Measurements from ENCODE around the gene DOCK6. TPM values are rescaled to one million over a fixed set of nuclear protein-coding genes. Genes with fewer than 3 reads are reported as not detected.

The DOCK6 gene
- total RNA-seq, 1 experiment from 2014 or later = 54.8 TPM

- H3K4me1 Mint-ChIP-seq (ENCODE audit: low read depth, unreplicated experiment) = no peaks in the 10 kb centered on the region
- peaks cover under 1% of the 10 kb centered on the region for H3K36me3 Mint-ChIP-seq (ENCODE audit: insufficient read depth, unreplicated experiment)
- no peak overlapping the region for H3K27ac Mint-ChIP-seq (ENCODE audit: unreplicated experiment)
- no peaks in the 10 kb centered on the region for H3K9me3 Mint-ChIP-seq (ENCODE audit: low read depth, unreplicated experiment)
- H3K27me3 Mint-ChIP-seq (ENCODE audit: unreplicated experiment) = no peaks in the 10 kb centered on the region
- no peak for DNase-seq
- CTCF ChIA-PET = no interaction called here
- H3K4me3 Mint-ChIP-seq (ENCODE audit: low read depth, unreplicated experiment) = no peak overlapping the region
- intact Hi-C loops (cut with micrococcal nuclease; ENCODE audit: unreplicated experiment) = no loop called here
- BruUV-seq (replicated peaks) = no TSS peak
- TF ChIP-seq CTCF (IDR thresholded peaks at IDR 0.05; ENCODE audit: unreplicated experiment) = no peak
Observed at GRCh38 chr19:11191273-11191755, 71.0 kb downstream of the DOCK6 start.

GRCh38 chr19:11190501-11190900, 71.8 kb downstream of the DOCK6 start:
- no TSS peak for BruUV-seq (replicated peaks)
- Mint-ChIP-seq H3K27ac (ENCODE audit: unreplicated experiment) (no peak overlapping the region), H3K36me3 (ENCODE audit: insufficient read depth, unreplicated experiment) (no peaks in the 10 kb centered on the region), H3K27me3 (ENCODE audit: unreplicated experiment) (no peaks in the 10 kb centered on the region), H3K4me1 (ENCODE audit: low read depth, unreplicated experiment) (no peaks in the 10 kb centered on the region), H3K9me3 (ENCODE audit: low read depth, unreplicated experiment) (no peaks in the 10 kb centered on the region), H3K4me3 (ENCODE audit: low read depth, unreplicated experiment) (no peak overlapping the region)
- intact Hi-C loops (cut with micrococcal nuclease; ENCODE audit: unreplicated experiment) = no loop called here
- DNase-seq = no peak
- CTCF ChIA-PET = interaction anchor here (0.6 kb wide), 1 partner anchor 37 kb away, joined by 4 read pairs; no protein-coding TSS in a partner anchor
- no peak for TF ChIP-seq CTCF (IDR thresholded peaks at IDR 0.05; ENCODE audit: unreplicated experiment)

DNA sequence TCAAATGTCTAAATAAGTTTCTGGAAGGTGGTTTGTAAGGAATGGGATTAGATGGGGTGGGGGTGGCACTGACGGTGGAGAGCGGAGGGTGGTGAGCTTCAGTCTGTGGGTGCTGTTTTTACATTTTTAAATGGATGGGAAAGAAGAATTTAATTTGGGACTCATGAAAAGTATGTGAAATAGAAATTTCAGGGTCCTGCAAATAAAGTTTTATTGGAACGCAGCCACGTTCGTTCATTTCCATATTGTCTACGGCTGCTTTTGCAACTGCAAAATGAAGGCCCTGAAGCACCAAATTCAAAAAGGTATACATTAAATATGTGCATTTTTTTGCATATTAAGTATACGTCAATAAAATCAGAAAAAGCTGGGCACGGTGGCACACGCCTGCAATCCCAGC, 74.9 kb downstream of the DOCK6 start:
- Mint-ChIP-seq H3K4me3 (ENCODE audit: low read depth, unreplicated experiment) (no peak overlapping the region), H3K27me3 (ENCODE audit: unreplicated experiment) (no peaks in the 10 kb centered on the region), H3K9me3 (ENCODE audit: low read depth, unreplicated experiment) (no peaks in the 10 kb centered on the region), H3K4me1 (ENCODE audit: low read depth, unreplicated experiment) (no peaks in the 10 kb centered on the region), H3K36me3 (ENCODE audit: insufficient read depth, unreplicated experiment) (peaks cover 5% of the 10 kb centered on the region), H3K27ac (ENCODE audit: unreplicated experiment) (no peak overlapping the region)
- DNase-seq = no peak
- intact Hi-C loops (cut with micrococcal nuclease; ENCODE audit: unreplicated experiment) = no loop called here
- no peak for TF ChIP-seq CTCF (IDR thresholded peaks at IDR 0.05; ENCODE audit: unreplicated experiment)
- no TSS peak for BruUV-seq (replicated peaks)
- CTCF ChIA-PET = no interaction called here

DNA sequence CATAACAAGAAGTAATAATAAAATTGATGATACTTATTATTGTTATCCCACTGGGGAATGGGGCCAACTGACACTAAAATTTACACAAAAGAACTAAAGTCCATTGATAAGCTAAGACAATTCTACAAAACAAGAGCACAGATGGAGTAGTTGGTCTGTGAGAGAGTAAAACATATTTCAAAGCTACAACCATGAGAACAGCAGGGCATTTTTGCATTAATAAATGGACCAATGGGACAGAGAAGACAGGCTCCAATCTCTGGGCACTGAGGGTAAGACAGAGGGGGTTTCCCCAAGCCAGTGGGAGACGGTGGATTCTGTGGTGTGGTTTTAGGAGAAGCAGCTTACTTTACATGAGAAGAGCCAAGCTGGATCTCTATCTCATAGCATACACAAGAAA, 79.3 kb downstream of the DOCK6 start:
- no peak for TF ChIP-seq CTCF (IDR thresholded peaks at IDR 0.05; ENCODE audit: unreplicated experiment)
- intact Hi-C loops (cut with micrococcal nuclease; ENCODE audit: unreplicated experiment) = no loop called here
- CTCF ChIA-PET = no interaction called here
- Mint-ChIP-seq H3K27ac (ENCODE audit: unreplicated experiment) (no peak overlapping the region), H3K27me3 (ENCODE audit: unreplicated experiment) (no peaks in the 10 kb centered on the region), H3K4me1 (ENCODE audit: low read depth, unreplicated experiment) (no peaks in the 10 kb centered on the region), H3K36me3 (ENCODE audit: insufficient read depth, unreplicated experiment) (peaks cover 6% of the 10 kb centered on the region), H3K4me3 (ENCODE audit: low read depth, unreplicated experiment) (no peak overlapping the region), H3K9me3 (ENCODE audit: low read depth, unreplicated experiment) (no peaks in the 10 kb centered on the region)
- DNase-seq = no peak
- no TSS peak for BruUV-seq (replicated peaks)
